Measurements from ENCODE around the gene MINDY4B.
"Not testable (repeated sequence)": the region's sequence is repeated elsewhere in the genome, so short reads cannot be mapped to it uniquely, and the experiment has no call there.

Gene MINDY4B

DNA sequence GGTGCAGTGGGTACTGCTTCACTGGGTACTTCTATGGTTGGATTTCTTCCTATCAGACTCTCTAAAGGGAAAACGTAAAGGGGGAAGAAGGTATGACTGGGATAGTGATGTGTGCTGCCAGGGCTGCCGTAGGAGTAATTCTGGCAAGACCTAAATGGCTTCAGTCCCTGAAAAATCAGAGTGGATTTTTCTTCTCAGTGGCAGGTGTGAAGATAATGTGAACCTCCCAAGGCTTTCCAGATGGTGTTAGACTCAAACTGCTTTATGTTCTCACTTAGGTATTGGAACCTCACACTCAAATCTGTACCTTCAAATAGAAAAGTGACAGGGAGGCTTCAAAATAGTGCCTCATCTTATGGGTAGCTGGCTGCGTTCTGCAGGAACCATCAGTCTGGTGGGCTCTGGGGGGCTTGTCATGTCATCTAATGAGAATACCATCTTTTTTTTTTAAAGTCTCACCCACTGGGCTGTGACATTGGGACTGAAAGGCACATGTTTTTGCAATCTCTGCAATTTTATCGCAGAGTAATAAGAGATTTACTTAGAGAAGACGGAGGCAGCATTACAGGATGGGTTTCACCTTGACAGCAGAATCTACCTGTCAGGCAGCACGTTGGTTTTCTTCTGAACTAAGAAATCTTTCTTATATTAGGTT, 28.5 kb downstream of the MINDY4B start:
- Histone ChIP-seq H3K9me3 (ENCODE audit: control insufficient read depth in 2 of 2, low read length in 2 of 2) (no peaks in the 10 kb centered on the region), H3K27me3 (ENCODE audit: control insufficient read depth in 1 of 2, insufficient read depth in 2 of 2, low read length in 2 of 2) (no peaks in the 10 kb centered on the region), H3K36me3 (ENCODE audit: control insufficient read depth in 2 of 2, insufficient read depth in 2 of 2, low read length in 2 of 2) (no peaks in the 10 kb centered on the region), H3K9ac (ENCODE audit: low read length in 2 of 2) (no peak overlapping the region), H3K4me1 (ENCODE audit: control insufficient read depth, insufficient read depth, low read length) (peaks cover 5% of the 10 kb centered on the region), H3K27ac (ENCODE audit: low read length) (no peak overlapping the region), H3K4me3 (ENCODE audit: low read length in 2 of 2) (no peak overlapping the region)

DNA sequence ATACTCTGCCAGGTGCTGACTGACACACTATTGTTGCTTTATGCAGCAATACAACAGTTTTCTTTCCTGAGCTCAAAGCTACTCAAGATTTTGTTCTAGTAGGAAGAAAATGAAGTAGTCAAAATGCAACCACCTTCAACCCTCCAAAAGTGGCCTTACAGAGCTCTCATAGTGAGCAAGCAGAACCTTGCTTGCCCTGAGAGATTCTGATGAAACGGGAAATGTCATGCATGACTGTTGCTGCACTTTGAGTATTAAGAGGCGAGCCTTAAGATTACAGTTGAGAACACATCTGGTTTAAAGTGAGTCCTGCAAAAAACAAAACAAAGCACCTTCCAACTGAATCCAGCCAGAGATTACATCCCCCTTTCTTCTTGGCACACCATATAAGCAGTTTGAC, 29.7 kb downstream of the MINDY4B start:
- H3K27ac ChIP-seq (ENCODE audit: low read length) = no peak overlapping the region
- no peak overlapping the region for H3K4me3 ChIP-seq (ENCODE audit: low read length in 2 of 2)
- no peaks in the 10 kb centered on the region for H3K36me3 ChIP-seq (ENCODE audit: control insufficient read depth in 2 of 2, insufficient read depth in 2 of 2, low read length in 2 of 2)
- peaks cover 5% of the 10 kb centered on the region for H3K4me1 ChIP-seq (ENCODE audit: control insufficient read depth, insufficient read depth, low read length)
- no peaks in the 10 kb centered on the region for H3K9me3 ChIP-seq (ENCODE audit: control insufficient read depth in 2 of 2, low read length in 2 of 2)
- H3K9ac ChIP-seq (ENCODE audit: low read length in 2 of 2) = no peak overlapping the region
- no peaks in the 10 kb centered on the region for H3K27me3 ChIP-seq (ENCODE audit: control insufficient read depth in 1 of 2, insufficient read depth in 2 of 2, low read length in 2 of 2)

GRCh38 chr3:150874666-150875219, 30.5 kb downstream of the MINDY4B start:
- no peaks in the 10 kb centered on the region for H3K36me3 ChIP-seq (ENCODE audit: control insufficient read depth in 2 of 2, insufficient read depth in 2 of 2, low read length in 2 of 2)
- H3K9ac ChIP-seq (ENCODE audit: low read length in 2 of 2) = no peak overlapping the region
- no peaks in the 10 kb centered on the region for H3K9me3 ChIP-seq (ENCODE audit: control insufficient read depth in 2 of 2, low read length in 2 of 2)

DNA sequence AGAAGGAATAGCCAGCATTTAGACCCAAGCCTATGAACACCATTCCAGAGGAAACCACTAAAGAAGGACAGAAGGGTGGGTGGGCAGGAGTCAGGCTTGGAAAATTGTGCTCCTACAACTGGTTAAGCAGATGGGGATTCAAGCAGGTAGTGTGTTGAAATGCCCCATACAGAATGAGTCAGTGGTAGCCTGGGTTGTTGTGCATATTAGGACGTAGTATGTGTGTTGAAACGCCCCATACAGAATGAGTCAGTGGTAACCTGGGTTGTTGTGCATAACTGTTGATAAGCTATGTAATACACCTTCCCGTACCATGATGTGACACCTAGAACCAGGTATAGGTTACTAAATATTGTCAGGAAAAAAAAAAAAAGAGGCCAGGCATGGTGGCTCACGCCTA, 34.0 kb downstream of the MINDY4B start:
- Histone ChIP-seq H3K36me3 (ENCODE audit: control insufficient read depth in 2 of 2, insufficient read depth in 2 of 2, low read length in 2 of 2) (no peaks in the 10 kb centered on the region), H3K4me3 (ENCODE audit: low read length in 2 of 2) (no peak overlapping the region), H3K9ac (ENCODE audit: low read length in 2 of 2) (no peak overlapping the region), H3K4me1 (ENCODE audit: control insufficient read depth, insufficient read depth, low read length) (peaks cover 1% of the 10 kb centered on the region), H3K9me3 (ENCODE audit: control insufficient read depth in 2 of 2, low read length in 2 of 2) (no peaks in the 10 kb centered on the region), H3K27ac (ENCODE audit: low read length) (no peak overlapping the region), H3K27me3 (ENCODE audit: control insufficient read depth in 1 of 2, insufficient read depth in 2 of 2, low read length in 2 of 2) (no peaks in the 10 kb centered on the region)

More at GRCh38 chr3:150874666-150875219, 30.5 kb downstream of the MINDY4B start:
- no peak overlapping the region for H3K4me3 ChIP-seq (ENCODE audit: low read length in 2 of 2)
- peaks cover 5% of the 10 kb centered on the region for H3K4me1 ChIP-seq (ENCODE audit: control insufficient read depth, insufficient read depth, low read length)
- no peak overlapping the region for H3K27ac ChIP-seq (ENCODE audit: low read length)
- H3K27me3 ChIP-seq (ENCODE audit: control insufficient read depth in 1 of 2, insufficient read depth in 2 of 2, low read length in 2 of 2) = no peaks in the 10 kb centered on the region

- H3K9ac ChIP-seq (ENCODE audit: low read length in 2 of 2) = no peak overlapping the region
- H3K9me3 ChIP-seq (ENCODE audit: control insufficient read depth in 2 of 2, low read length in 2 of 2) = no peaks in the 10 kb centered on the region
- H3K27me3 ChIP-seq (ENCODE audit: control insufficient read depth in 1 of 2, insufficient read depth in 2 of 2, low read length in 2 of 2) = no peaks in the 10 kb centered on the region
- no peaks in the 10 kb centered on the region for H3K4me1 ChIP-seq (ENCODE audit: control insufficient read depth, insufficient read depth, low read length)
- no peaks in the 10 kb centered on the region for H3K36me3 ChIP-seq (ENCODE audit: control insufficient read depth in 2 of 2, insufficient read depth in 2 of 2, low read length in 2 of 2)
- H3K27ac ChIP-seq (ENCODE audit: low read length) = no peak overlapping the region
- H3K4me3 ChIP-seq (ENCODE audit: low read length in 2 of 2) = no peak overlapping the region
Observed at GRCh38 chr3:150870406-150870805, 34.8 kb downstream of the MINDY4B start.

DNA sequence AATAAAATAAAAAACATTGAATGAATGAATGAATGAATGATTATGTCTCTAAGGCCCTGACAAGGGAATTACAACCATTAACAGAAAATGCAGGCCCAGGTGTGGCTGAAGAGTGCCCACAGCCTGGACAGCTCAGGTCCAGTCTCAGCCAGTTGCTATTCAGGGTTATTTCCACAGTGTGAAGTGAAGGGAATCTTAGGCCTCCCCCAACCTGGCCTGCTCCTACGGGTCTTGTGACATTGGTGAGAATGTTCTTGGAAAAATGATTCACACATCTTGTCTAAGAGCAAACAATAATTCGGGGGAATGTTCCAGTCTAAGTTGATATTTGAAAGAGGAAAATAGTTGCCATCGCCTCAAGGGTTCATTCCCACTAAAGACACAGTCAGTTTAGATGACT, 37.0 kb downstream of the MINDY4B start:
- Histone ChIP-seq H3K4me3 (ENCODE audit: low read length in 2 of 2) (no peak overlapping the region), H3K9ac (ENCODE audit: low read length in 2 of 2) (no peak overlapping the region), H3K36me3 (ENCODE audit: control insufficient read depth in 2 of 2, insufficient read depth in 2 of 2, low read length in 2 of 2) (no peaks in the 10 kb centered on the region), H3K4me1 (ENCODE audit: control insufficient read depth, insufficient read depth, low read length) (no peaks in the 10 kb centered on the region), H3K27me3 (ENCODE audit: control insufficient read depth in 1 of 2, insufficient read depth in 2 of 2, low read length in 2 of 2) (no peaks in the 10 kb centered on the region), H3K27ac (ENCODE audit: low read length) (no peak overlapping the region), H3K9me3 (ENCODE audit: control insufficient read depth in 2 of 2, low read length in 2 of 2) (no peaks in the 10 kb centered on the region)

GRCh38 chr3:150867434-150867833, 37.8 kb downstream of the MINDY4B start:
- Histone ChIP-seq H3K9me3 (ENCODE audit: control insufficient read depth in 2 of 2, low read length in 2 of 2) (no peaks in the 10 kb centered on the region), H3K9ac (ENCODE audit: low read length in 2 of 2) (no peak overlapping the region), H3K36me3 (ENCODE audit: control insufficient read depth in 2 of 2, insufficient read depth in 2 of 2, low read length in 2 of 2) (no peaks in the 10 kb centered on the region), H3K4me1 (ENCODE audit: control insufficient read depth, insufficient read depth, low read length) (no peaks in the 10 kb centered on the region), H3K27ac (ENCODE audit: low read length) (no peak overlapping the region), H3K4me3 (ENCODE audit: low read length in 2 of 2) (no peak overlapping the region), H3K27me3 (ENCODE audit: control insufficient read depth in 1 of 2, insufficient read depth in 2 of 2, low read length in 2 of 2) (no peaks in the 10 kb centered on the region)

DNA sequence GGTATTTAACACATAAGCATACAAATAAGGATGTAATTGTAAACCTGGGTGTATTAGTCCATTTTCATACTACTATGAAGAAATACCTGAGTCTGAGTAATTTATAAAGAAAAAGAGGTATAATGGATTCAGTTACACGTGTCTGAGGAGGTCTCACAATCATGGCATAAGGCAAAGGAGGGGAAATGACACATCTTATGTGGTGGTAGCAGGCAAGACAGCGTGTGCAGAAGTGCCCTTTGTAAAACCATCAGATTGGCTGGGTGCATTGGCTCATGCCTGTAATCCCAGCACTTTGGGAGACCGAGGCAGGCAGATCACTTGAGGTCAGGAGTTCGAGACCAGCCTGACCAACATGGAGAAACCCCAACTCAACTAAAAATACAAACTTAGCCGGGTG, 41.3 kb downstream of the MINDY4B start:
- H3K9ac ChIP-seq (ENCODE audit: low read length in 2 of 2); H3K4me1 ChIP-seq (ENCODE audit: control insufficient read depth, insufficient read depth, low read length); H3K27me3 ChIP-seq (ENCODE audit: control insufficient read depth in 1 of 2, insufficient read depth in 2 of 2, low read length in 2 of 2); H3K27ac ChIP-seq (ENCODE audit: low read length); H3K4me3 ChIP-seq (ENCODE audit: low read length in 2 of 2); H3K9me3 ChIP-seq (ENCODE audit: control insufficient read depth in 2 of 2, low read length in 2 of 2); H3K36me3 ChIP-seq (ENCODE audit: control insufficient read depth in 2 of 2, insufficient read depth in 2 of 2, low read length in 2 of 2): not testable (repeated sequence)

GRCh38 chr3:150861851-150862250, 43.4 kb downstream of the MINDY4B start:
- H3K36me3 ChIP-seq (ENCODE audit: control insufficient read depth in 2 of 2, insufficient read depth in 2 of 2, low read length in 2 of 2) = no peaks in the 10 kb centered on the region
- no peaks in the 10 kb centered on the region for H3K27me3 ChIP-seq (ENCODE audit: control insufficient read depth in 1 of 2, insufficient read depth in 2 of 2, low read length in 2 of 2)
- no peaks in the 10 kb centered on the region for H3K4me1 ChIP-seq (ENCODE audit: control insufficient read depth, insufficient read depth, low read length)
- no peaks in the 10 kb centered on the region for H3K9me3 ChIP-seq (ENCODE audit: control insufficient read depth in 2 of 2, low read length in 2 of 2)
- H3K9ac ChIP-seq (ENCODE audit: low read length in 2 of 2) = no peak overlapping the region
- no peak overlapping the region for H3K27ac ChIP-seq (ENCODE audit: low read length)
- H3K4me3 ChIP-seq (ENCODE audit: low read length in 2 of 2) = no peak overlapping the region

GRCh38 chr3:150857936-150858335, 47.3 kb downstream of the MINDY4B start:
- H3K27me3 ChIP-seq (ENCODE audit: control insufficient read depth in 1 of 2, insufficient read depth in 2 of 2, low read length in 2 of 2); H3K27ac ChIP-seq (ENCODE audit: low read length); H3K4me3 ChIP-seq (ENCODE audit: low read length in 2 of 2); H3K4me1 ChIP-seq (ENCODE audit: control insufficient read depth, insufficient read depth, low read length); H3K9ac ChIP-seq (ENCODE audit: low read length in 2 of 2); H3K9me3 ChIP-seq (ENCODE audit: control insufficient read depth in 2 of 2, low read length in 2 of 2); H3K36me3 ChIP-seq (ENCODE audit: control insufficient read depth in 2 of 2, insufficient read depth in 2 of 2, low read length in 2 of 2): not testable (repeated sequence)

DNA sequence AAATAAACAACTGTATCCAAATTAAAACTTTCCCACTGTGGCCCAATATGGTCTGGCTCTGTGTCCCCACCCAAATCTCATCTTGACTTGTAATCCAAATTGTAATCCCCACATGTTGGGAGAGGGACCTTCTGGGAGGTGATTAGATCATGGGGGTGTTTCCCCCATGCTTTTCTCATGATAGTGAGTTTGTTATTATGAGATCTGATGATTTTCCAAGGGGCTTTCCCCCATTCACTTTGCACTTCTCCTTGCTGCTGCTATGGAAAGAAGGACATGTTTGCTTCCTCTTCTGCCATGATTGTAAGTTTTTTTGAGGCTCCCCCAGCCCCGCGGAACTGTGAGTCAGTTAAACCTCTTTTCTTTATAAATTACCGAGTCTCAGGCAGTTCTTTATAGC, 55.0 kb downstream of the MINDY4B start:
- H3K4me3 ChIP-seq (ENCODE audit: low read length in 2 of 2) = no peak overlapping the region
- no peaks in the 10 kb centered on the region for H3K36me3 ChIP-seq (ENCODE audit: control insufficient read depth in 2 of 2, insufficient read depth in 2 of 2, low read length in 2 of 2)
- H3K9ac ChIP-seq (ENCODE audit: low read length in 2 of 2) = no peak overlapping the region
- H3K27me3 ChIP-seq (ENCODE audit: control insufficient read depth in 1 of 2, insufficient read depth in 2 of 2, low read length in 2 of 2) = no peaks in the 10 kb centered on the region
- no peak overlapping the region for H3K27ac ChIP-seq (ENCODE audit: low read length)
- no peaks in the 10 kb centered on the region for H3K4me1 ChIP-seq (ENCODE audit: control insufficient read depth, insufficient read depth, low read length)
- peaks cover 0 to 3% of the 10 kb centered on the region in 2 donors for H3K9me3 ChIP-seq (ENCODE audit: control insufficient read depth in 2 of 2, low read length in 2 of 2)

Measured in stomach smooth muscle (tissue), 2 donors.